D721Med (cell line): ENCODE results near the gene MNT.

Source experiments
- DNase-seq: peaks from one replicate; pipeline ENCODE4 v3.0.0; 2011; ENCODE audit warnings: low spot score; ENCODE audit not compliant: insufficient read length
- FAIRE-seq: peaks from 2 replicates; lab custom pipeline; 2011; peaks lifted over from hg19 to GRCh38; lab: Jason Lieb, UNC
- CTCF ChIP-seq: IDR thresholded peaks from 2 replicates; pipeline ENCODE4 v1.5.1; 2012; ENCODE audit warnings: mild to moderate bottlenecking, control low read depth; ENCODE audit not compliant: insufficient read depth; ENCODE audit errors: missing control alignments

MNT gene

GRCh38 chr17:2384439-2385127, 16.3 kb downstream of the MNT start:
- no peak for FAIRE-seq

GRCh38 chr17:2383628-2384167, 17.2 kb downstream of the MNT start:
- TF ChIP-seq CTCF = no peak

More at GRCh38 chr17:2384439-2385127, 16.3 kb downstream of the MNT start:
- no peak for TF ChIP-seq CTCF
- DNase-seq = no peak

GRCh38 chr17:2380950-2381649, 19.8 kb downstream of the MNT start:
- no peak for DNase-seq

More at GRCh38 chr17:2383628-2384167, 17.2 kb downstream of the MNT start:
- FAIRE-seq = no peak
- DNase-seq = no peak

GRCh38 chr17:2380226-2380922, 20.5 kb downstream of the MNT start:
- no peak for TF ChIP-seq CTCF
- FAIRE-seq = no peak

More at GRCh38 chr17:2380950-2381649, 19.8 kb downstream of the MNT start:
- TF ChIP-seq CTCF = no peak
- FAIRE-seq = no peak

GRCh38 chr17:2379489-2380225, 21.2 kb downstream of the MNT start:
- no peak for TF ChIP-seq CTCF
- FAIRE-seq (no peak), DNase-seq (no peak)

More at GRCh38 chr17:2380226-2380922, 20.5 kb downstream of the MNT start:
- DNase-seq = no peak

GRCh38 chr17:2378905-2379304, 22.0 kb downstream of the MNT start:
- DNase-seq (no peak), FAIRE-seq (no peak)
- TF ChIP-seq CTCF = no peak
